Activated T-cell treated with anti-CD3 and anti-CD28 coated beads for 24 hours (primary cell): ENCODE data around the gene PNPLA7.
"Not testable (repeated sequence)": the region's sequence is repeated elsewhere in the genome, so short reads cannot be mapped to it uniquely, and the experiment has no call there.

ENCODE experiments used
- DNase-seq: peaks from one replicate; pipeline ENCODE4 v3.0.0-alpha.2; 2020; ENCODE audit warnings: low read depth

Gene PNPLA7

GRCh38 chr9:137417161-137418021 is 132.8 kb downstream of the PNPLA7 start:
- no peak for DNase-seq

- DNase-seq: no peak
These were observed 133.5 kb downstream of the PNPLA7 start for GRCh38 chr9:137416563-137417151.

GRCh38 chr9:137416006-137416562 is 134.1 kb downstream of the PNPLA7 start:
- DNase-seq: no peak

- no peak for DNase-seq
These were observed 134.8 kb downstream of the PNPLA7 start for GRCh38 chr9:137415451-137415850.

GRCh38 chr9:137412431-137412830 is 137.8 kb downstream of the PNPLA7 start:
- no peak for DNase-seq

GRCh38 chr9:137411645-137412380 is 138.4 kb downstream of the PNPLA7 start:
- no peak for DNase-seq

- no peak for DNase-seq
These were observed 138.9 kb downstream of the PNPLA7 start for GRCh38 chr9:137411260-137411644.

- DNase-seq: no peak
These were observed 139.3 kb downstream of the PNPLA7 start for GRCh38 chr9:137410891-137411249.

- not testable (repeated sequence) for DNase-seq
These were observed 139.8 kb downstream of the PNPLA7 start for GRCh38 chr9:137410236-137410890.
